HUES48 (cell line): ENCODE results near the gene PCYT2.

Experiments used
- H3K27ac ChIP-seq: one replicate; pipeline ENCODE4 v1.7.0; 2013; ENCODE audit warnings: low read depth, low read length, inconsistent platforms
- H3K27me3 ChIP-seq: 2 replicates; pipeline ENCODE4 v1.6.1; 2013; ENCODE audit warnings: mild to moderate bottlenecking, low read length; ENCODE audit not compliant: control insufficient read depth, insufficient read depth
- H3K36me3 ChIP-seq: 2 replicates; pipeline ENCODE4 v1.6.1; 2013; ENCODE audit warnings: low read length; ENCODE audit not compliant: control insufficient read depth, insufficient read depth
- H3K4me1 ChIP-seq: 2 replicates; pipeline ENCODE4 v1.6.1; 2013; ENCODE audit warnings: mild to moderate bottlenecking, low read length; ENCODE audit not compliant: control insufficient read depth, insufficient read depth
- H3K4me3 ChIP-seq: 2 replicates; pipeline ENCODE4 v1.5.1; 2013; ENCODE audit warnings: mild to moderate bottlenecking, low read depth, low read length
- H3K9ac ChIP-seq: 2 replicates; pipeline ENCODE4 v1.6.1; 2013; ENCODE audit warnings: mild to moderate bottlenecking, low read depth, low read length, moderate library complexity
- H3K9me3 ChIP-seq: 2 replicates; pipeline ENCODE4 v1.6.1; 2013; ENCODE audit warnings: low read length; ENCODE audit not compliant: control insufficient read depth, insufficient read depth

Gene PCYT2

GRCh38 chr17:81908793-81909192 is 2.4 kb downstream of the PCYT2 start:
- Histone ChIP-seq H3K36me3 (peaks cover 28% of the 10 kb centered on the region), H3K9ac (no peak overlapping the region), H3K27ac (no peak overlapping the region), H3K4me1 (0 out of 2 replicates have a peak, but pooled peaks cover 4% of the 10 kb centered on the region), H3K27me3 (no peaks in the 10 kb centered on the region), H3K9me3 (no peaks in the 10 kb centered on the region), H3K4me3 (no peak overlapping the region)

GRCh38 chr17:81907219-81908145 is 3.7 kb downstream of the PCYT2 start:
- Histone ChIP-seq H3K9ac (no peak overlapping the region), H3K9me3 (no peaks in the 10 kb centered on the region)

GRCh38 chr17:81906476-81907218 is 4.6 kb downstream of the PCYT2 start:
- Histone ChIP-seq H3K36me3 (peaks cover 11% of the 10 kb centered on the region), H3K4me1 (0 out of 2 replicates have a peak, but pooled peaks cover 4% of the 10 kb centered on the region), H3K9ac (no peak overlapping the region), H3K27ac (no peak overlapping the region), H3K9me3 (no peaks in the 10 kb centered on the region), H3K4me3 (no peak overlapping the region), H3K27me3 (peaks cover 14% of the 10 kb centered on the region)

More at GRCh38 chr17:81907219-81908145, 3.7 kb downstream of the PCYT2 start:
- Histone ChIP-seq H3K4me3 (no peak overlapping the region), H3K27ac (no peak overlapping the region), H3K4me1 (0 out of 2 replicates have a peak, but pooled peaks cover 4% of the 10 kb centered on the region), H3K27me3 (peaks cover 7% of the 10 kb centered on the region), H3K36me3 (peaks cover 14% of the 10 kb centered on the region)

GRCh38 chr17:81905993-81906392 is 5.2 kb downstream of the PCYT2 start:
- 0 out of 2 replicates have a peak, but pooled peaks cover 4% of the 10 kb centered on the region for H3K4me1 ChIP-seq
- no peak overlapping the region for H3K9ac ChIP-seq
- no peak overlapping the region for H3K27ac ChIP-seq
- H3K27me3 ChIP-seq = peaks cover 20% of the 10 kb centered on the region
- no peaks in the 10 kb centered on the region for H3K9me3 ChIP-seq
- no peak overlapping the region for H3K4me3 ChIP-seq
- peaks cover 11% of the 10 kb centered on the region for H3K36me3 ChIP-seq

- H3K36me3 ChIP-seq = peaks cover 11% of the 10 kb centered on the region
- 0 out of 2 replicates have a peak, but pooled peaks cover 4% of the 10 kb centered on the region for H3K4me1 ChIP-seq
- no peak overlapping the region for H3K4me3 ChIP-seq
- H3K27ac ChIP-seq = no peak overlapping the region
- peaks cover 24% of the 10 kb centered on the region for H3K27me3 ChIP-seq
- H3K9ac ChIP-seq = no peak overlapping the region
- no peaks in the 10 kb centered on the region for H3K9me3 ChIP-seq
These were observed 5.7 kb downstream of the PCYT2 start for GRCh38 chr17:81905424-81905875.

- Histone ChIP-seq H3K9ac (no peak overlapping the region), H3K9me3 (no peaks in the 10 kb centered on the region), H3K27ac (no peak overlapping the region), H3K27me3 (peaks cover 24% of the 10 kb centered on the region), H3K36me3 (peaks cover 17% of the 10 kb centered on the region), H3K4me1 (no peaks in the 10 kb centered on the region), H3K4me3 (no peak overlapping the region)
These were observed 6.4 kb downstream of the PCYT2 start for GRCh38 chr17:81904600-81905423.

- no peaks in the 10 kb centered on the region for H3K4me1 ChIP-seq
- peaks cover 25% of the 10 kb centered on the region for H3K36me3 ChIP-seq
- peaks cover 24% of the 10 kb centered on the region for H3K27me3 ChIP-seq
- H3K4me3 ChIP-seq = no peak overlapping the region
- H3K27ac ChIP-seq = no peak overlapping the region
- H3K9ac ChIP-seq = no peak overlapping the region
- H3K9me3 ChIP-seq = no peaks in the 10 kb centered on the region
These were observed 7.2 kb downstream of the PCYT2 start for GRCh38 chr17:81903896-81904599.

- Histone ChIP-seq H3K27ac (no peak overlapping the region), H3K27me3 (peaks cover 24% of the 10 kb centered on the region), H3K9ac (no peak overlapping the region), H3K36me3 (peaks cover 29% of the 10 kb centered on the region), H3K9me3 (no peaks in the 10 kb centered on the region), H3K4me1 (no peaks in the 10 kb centered on the region), H3K4me3 (no peak overlapping the region)
These were observed 7.8 kb downstream of the PCYT2 start for GRCh38 chr17:81903415-81903831.

GRCh38 chr17:81902653-81903414 is 8.4 kb downstream of the PCYT2 start:
- peaks cover 30% of the 10 kb centered on the region for H3K36me3 ChIP-seq
- H3K9ac ChIP-seq = no peak overlapping the region
- H3K27ac ChIP-seq = no peak overlapping the region
- H3K27me3 ChIP-seq = peaks cover 24% of the 10 kb centered on the region
- H3K4me3 ChIP-seq = peak overlapping the region; percentile 54; the same call in 1 of the 2 replicates
- no peaks in the 10 kb centered on the region for H3K9me3 ChIP-seq
- no peaks in the 10 kb centered on the region for H3K4me1 ChIP-seq
